ENCODE results near the gene CLDN24.

GRCh38 chr4:183364025-183364424 lies 41.8 kb upstream of the CLDN24 start:
- TF ChIP-seq, protein P1, sequence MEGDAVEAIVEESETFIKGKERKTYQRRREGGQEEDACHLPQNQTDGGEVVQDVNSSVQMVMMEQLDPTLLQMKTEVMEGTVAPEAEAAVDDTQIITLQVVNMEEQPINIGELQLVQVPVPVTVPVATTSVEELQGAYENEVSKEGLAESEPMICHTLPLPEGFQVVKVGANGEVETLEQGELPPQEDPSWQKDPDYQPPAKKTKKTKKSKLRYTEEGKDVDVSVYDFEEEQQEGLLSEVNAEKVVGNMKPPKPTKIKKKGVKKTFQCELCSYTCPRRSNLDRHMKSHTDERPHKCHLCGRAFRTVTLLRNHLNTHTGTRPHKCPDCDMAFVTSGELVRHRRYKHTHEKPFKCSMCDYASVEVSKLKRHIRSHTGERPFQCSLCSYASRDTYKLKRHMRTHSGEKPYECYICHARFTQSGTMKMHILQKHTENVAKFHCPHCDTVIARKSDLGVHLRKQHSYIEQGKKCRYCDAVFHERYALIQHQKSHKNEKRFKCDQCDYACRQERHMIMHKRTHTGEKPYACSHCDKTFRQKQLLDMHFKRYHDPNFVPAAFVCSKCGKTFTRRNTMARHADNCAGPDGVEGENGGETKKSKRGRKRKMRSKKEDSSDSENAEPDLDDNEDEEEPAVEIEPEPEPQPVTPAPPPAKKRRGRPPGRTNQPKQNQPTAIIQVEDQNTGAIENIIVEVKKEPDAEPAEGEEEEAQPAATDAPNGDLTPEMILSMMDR (IDR thresholded peaks at IDR 0.05; ENCODE audit: insufficient read depth, low read length) = no peak
- TF ChIP-seq POLR2AphosphoS5 (IDR thresholded peaks at IDR 0.05; ENCODE audit: low read depth) = no peak
